ENCODE data around the gene DCAF12L1. TPM values are rescaled to one million over a fixed set of nuclear protein-coding genes. Genes with fewer than 3 reads are reported as not detected.

DCAF12L1 gene
- not detected in 2 replicates for total RNA-seq

GRCh38 chrX:126552313-126553022 lies at the start of gene DCAF12L1:
Gene DCAF12L1, minus strand, starts transcription at chrX:126552814. Its CDS starts 206 bp downstream, at chrX:126552608.

All from smooth muscle cell of the pulmonary artery (primary cell).